ENCODE results near the gene CCDC57. TPM values are rescaled to one million over a fixed set of nuclear protein-coding genes. Genes with fewer than 3 reads are reported as not detected.

The CCDC57 gene
- total and polyA plus RNA-seq, 2 of the 4 experiments (the other 2 are of a cell fraction) = 7.3 to 31.3 TPM

DNA sequence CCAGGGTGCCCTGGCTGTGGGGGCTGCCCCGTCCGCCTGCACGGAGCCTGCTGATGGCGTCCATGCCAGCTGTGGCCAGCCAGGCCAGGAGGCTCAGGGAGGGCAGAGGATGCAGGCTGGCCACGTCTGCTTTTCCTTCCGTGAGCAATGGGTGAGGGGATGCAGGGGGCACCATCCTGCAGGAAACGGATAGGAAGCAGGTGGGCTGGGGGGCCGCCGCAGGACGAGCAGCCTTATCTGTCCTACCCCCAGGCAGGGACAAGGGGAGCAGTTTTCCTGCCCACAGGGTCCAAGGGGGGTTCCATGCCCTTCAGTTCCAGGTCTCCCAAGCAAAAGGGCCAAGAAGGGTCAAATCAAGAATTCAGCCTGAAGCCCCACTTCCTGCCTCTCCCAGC, 153.8 kb downstream of the CCDC57 start:
- dilution Hi-C loops (cut with HindIII; ENCODE audit: low sequenced_read_pairs, unreplicated experiment) (no loop called here), intact Hi-C loops (cut with micrococcal nuclease) (no loop called here), in situ Hi-C loops (cut with MboI; ENCODE audit: low sequenced_read_pairs) (no loop called here)
- Histone ChIP-seq H2AK5ac (ENCODE audit: low read depth, low read length) (no peak overlapping the region), H2BK5ac (ENCODE audit: low read depth, low read length, poor library complexity, severe bottlenecking) (no peak overlapping the region), H2BK20ac (ENCODE audit: low read depth, low read length) (no peak overlapping the region), H4K5ac (ENCODE audit: low read depth, low read length) (no peak overlapping the region), H3K27ac (ENCODE audit: insufficient read depth, low read length) (no peak overlapping the region), H2AFZ (replicated peaks; ENCODE audit: low read length, poor library complexity) (no peak overlapping the region), H3K4ac (ENCODE audit: low read depth, low read length) (no peak overlapping the region), H3K27me3 (ENCODE audit: control insufficient read depth, insufficient read depth, low read length) (no peaks in the 10 kb centered on the region), H4K8ac (ENCODE audit: low read depth in 2 of 2, low read length in 2 of 2) (no peak overlapping the region), H2BK120ac (ENCODE audit: low read depth, low read length) (no peak overlapping the region), H3K23ac (ENCODE audit: low read depth, low read length) (no peak overlapping the region), H3K18ac (ENCODE audit: low read depth, low read length) (no peak overlapping the region), H2BK15ac (ENCODE audit: low read depth, low read length) (no peak overlapping the region), H3K14ac (replicated peaks; ENCODE audit: low read depth, low read length) (no peak overlapping the region), H3K9me1 (ENCODE audit: insufficient read depth, low read length) (no peaks in the 10 kb centered on the region), H3K36me3 (ENCODE audit: control insufficient read depth, insufficient read depth, low read length) (peaks cover 84% of the 10 kb centered on the region), H3K4me3 (ENCODE audit: insufficient read depth, low read depth, low read length) (no peak overlapping the region), H3K56ac (ENCODE audit: extremely low read depth, insufficient read depth, low read length) (no peak overlapping the region), H3K4me2 (ENCODE audit: low read depth, low read length) (no peak overlapping the region), H4K91ac (ENCODE audit: insufficient read depth, low read depth, low read length) (no peak overlapping the region), H3K79me1 (ENCODE audit: low read depth in 1 of 2, low read length in 2 of 2) (peaks cover 11 to 21% of the 10 kb centered on the region in 2 experiments; a peak in 3 of 4 replicates), H3K9ac (ENCODE audit: low read depth, low read length) (no peak overlapping the region), H3K4me1 (ENCODE audit: control insufficient read depth, insufficient read depth, low read length) (no peaks in the 10 kb centered on the region), H2AK9ac (replicated peaks; ENCODE audit: low read depth, low read length, poor library complexity) (no peak overlapping the region), H3K9me3 (ENCODE audit: control insufficient read depth, insufficient read depth, low read length) (no peaks in the 10 kb centered on the region), H4K20me1 (ENCODE audit: insufficient read depth, low read length) (no peaks in the 10 kb centered on the region; the same call in none of the 2 replicates)
- no TSS peak for BruUV-seq (replicated peaks)
- no peak for ATAC-seq (ENCODE audit: low read depth)
- CTCF ChIA-PET = no interaction called here
- TF ChIP-seq ELK1 (IDR thresholded peaks at IDR 0.05; ENCODE audit: borderline replicate concordance, low read depth, low read length) (no peak), POLR2A (IDR thresholded peaks at IDR 0.05; ENCODE audit: low read depth, low read length) (no peak), RFX5 (IDR thresholded peaks at IDR 0.05; ENCODE audit: low read depth, low read length) (no peak), MXI1 (IDR thresholded peaks at IDR 0.05; ENCODE audit: borderline replicate concordance, low read depth, low read length) (no peak), NFE2L2 (IDR thresholded peaks at IDR 0.05; ENCODE audit: low read depth, low read length) (no peak), CEBPB (IDR thresholded peaks at IDR 0.05; ENCODE audit: low read depth, low read length) (no peak), RAD21 (IDR thresholded peaks at IDR 0.05; ENCODE audit: low read length) (no peak), MAFK (IDR thresholded peaks at IDR 0.05; ENCODE audit: low read depth, low read length) (no peak), SMC3 (IDR thresholded peaks at IDR 0.05; ENCODE audit: low read depth, low read length) (no peak), CHD1 (IDR thresholded peaks at IDR 0.05; ENCODE audit: low read depth, low read length) (no peak), FOS (IDR thresholded peaks at IDR 0.05; ENCODE audit: low read depth, low read length) (no peak), MAZ (IDR thresholded peaks at IDR 0.05; ENCODE audit: borderline replicate concordance, low read depth, low read length) (no peak), RCOR1 (IDR thresholded peaks at IDR 0.05; ENCODE audit: insufficient replicate concordance, low read length) (no peak), BHLHE40 (IDR thresholded peaks at IDR 0.05; ENCODE audit: low read depth, low read length) (no peak)
- TF ChIP-seq, protein P1, sequence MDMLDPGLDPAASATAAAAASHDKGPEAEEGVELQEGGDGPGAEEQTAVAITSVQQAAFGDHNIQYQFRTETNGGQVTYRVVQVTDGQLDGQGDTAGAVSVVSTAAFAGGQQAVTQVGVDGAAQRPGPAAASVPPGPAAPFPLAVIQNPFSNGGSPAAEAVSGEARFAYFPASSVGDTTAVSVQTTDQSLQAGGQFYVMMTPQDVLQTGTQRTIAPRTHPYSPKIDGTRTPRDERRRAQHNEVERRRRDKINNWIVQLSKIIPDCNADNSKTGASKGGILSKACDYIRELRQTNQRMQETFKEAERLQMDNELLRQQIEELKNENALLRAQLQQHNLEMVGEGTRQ (IDR thresholded peaks at IDR 0.05; ENCODE audit: low read depth, low read length) = no peak
- TF ChIP-seq, protein P2, sequence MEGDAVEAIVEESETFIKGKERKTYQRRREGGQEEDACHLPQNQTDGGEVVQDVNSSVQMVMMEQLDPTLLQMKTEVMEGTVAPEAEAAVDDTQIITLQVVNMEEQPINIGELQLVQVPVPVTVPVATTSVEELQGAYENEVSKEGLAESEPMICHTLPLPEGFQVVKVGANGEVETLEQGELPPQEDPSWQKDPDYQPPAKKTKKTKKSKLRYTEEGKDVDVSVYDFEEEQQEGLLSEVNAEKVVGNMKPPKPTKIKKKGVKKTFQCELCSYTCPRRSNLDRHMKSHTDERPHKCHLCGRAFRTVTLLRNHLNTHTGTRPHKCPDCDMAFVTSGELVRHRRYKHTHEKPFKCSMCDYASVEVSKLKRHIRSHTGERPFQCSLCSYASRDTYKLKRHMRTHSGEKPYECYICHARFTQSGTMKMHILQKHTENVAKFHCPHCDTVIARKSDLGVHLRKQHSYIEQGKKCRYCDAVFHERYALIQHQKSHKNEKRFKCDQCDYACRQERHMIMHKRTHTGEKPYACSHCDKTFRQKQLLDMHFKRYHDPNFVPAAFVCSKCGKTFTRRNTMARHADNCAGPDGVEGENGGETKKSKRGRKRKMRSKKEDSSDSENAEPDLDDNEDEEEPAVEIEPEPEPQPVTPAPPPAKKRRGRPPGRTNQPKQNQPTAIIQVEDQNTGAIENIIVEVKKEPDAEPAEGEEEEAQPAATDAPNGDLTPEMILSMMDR (conservative IDR thresholded peaks at IDR 0.05; ENCODE audit: low read depth, low read length) = no peak
- 97% methylated on average over 6 of the region's 10 CpGs; no CpG with 5 or more reads in 1 of the 2 experiments for WGBS, 2 experiments (ENCODE audit: extremely low coverage in 2 of 2, insufficient read length in 1 of 2)
- POLR2A ChIA-PET (ENCODE audit: unreplicated experiment) = interaction anchor here (1.3 kb wide), 1 partner anchor 8 kb away, joined by 3 read pairs; no protein-coding TSS in a partner anchor
- DNase-seq = no peak

Measured in IMR-90 (cell line).